Pancreas (tissue), 10 donors: ENCODE data around the gene GNG11. TPM values are rescaled to one million over a fixed set of nuclear protein-coding genes. Genes with fewer than 3 reads are reported as not detected.

Experiments
- ATAC-seq, 4 donors: fragments of 200-7000 bp; cut with Tn5 transposase; one replicate each; pipeline versions ENCODE4 v1.8.0 to v1.9.1; 2020; ENCODE audit warnings: mild to moderate bottlenecking in 4 of 4, moderate library complexity in 4 of 4
- DNase-seq, 6 donors: peaks; one replicate each; pipeline ENCODE4 v3.0.0-alpha.2; 2020
- FAIRE-seq: peaks from 2 replicates; lab custom pipeline; 2012; peaks lifted over from hg19 to GRCh38; lab: Jason Lieb, UNC
- H3K27ac ChIP-seq, 4 donors: fragments of 200-600 bp; sonication (generic); 1 replicate in 3 of 4; 2 replicates in 1 of 4; pipeline versions ENCODE4 v1.5.0 to v1.8.0; 2020
- H3K27me3 ChIP-seq, 4 donors: fragments of 200-600 bp; one replicate each; pipeline ENCODE4 v1.8.0; 2021
- H3K36me3 ChIP-seq, 3 donors: fragments of 200-600 bp; sonication (generic) in 1 of 3; one replicate each; pipeline versions ENCODE4 v1.5.0 to v1.8.0; 2020 to 2021
- H3K4me1 ChIP-seq, 3 donors: fragments of 200-600 bp; one replicate each; pipeline ENCODE4 v1.8.0; 2021
- H3K4me3 ChIP-seq, 4 donors: fragments of 200-600 bp; sonication (generic) in 2 of 4; one replicate each; pipeline versions ENCODE4 v1.5.0 to v1.8.0; 2020 to 2021
- H3K9me3 ChIP-seq, 4 donors: fragments of 200-600 bp; one replicate each; pipeline ENCODE4 v1.8.0; 2021
- CTCF ChIP-seq, 4 donors: fragments of 200-600 bp; sonication (generic) in 3 of 4; IDR thresholded peaks; one replicate each; pipeline versions ENCODE4 v1.5.0 to v1.8.0; 2021; ENCODE audit warnings: antibody characterized with exemption in 4 of 4
- WGBS, 2 donors: extraction: QIAGEN DNeasy Blood & Tissue Kit; methylation state at CpG; one replicate each; pipeline ENCODE4 v1.1.7; 2013; 5-methylcytosine and 5-hydroxymethylcytosine counted together
- intact Hi-C, 3 donors: fragments of 100-400 bp; cut with DNase I; formaldehyde crosslinking; loops; one replicate each; pipeline versions ENCODE4 v1.11.1 to v1.14.2; 2022
- polyA plus RNA-seq, 2 donors: library from polyadenylated mRNA; stranded (reverse); fragments of 200-250 nt; gene quantifications; one replicate each; pipeline ENCODE4 v1.2.3, GENCODE V29; 2013
- total RNA-seq, 6 donors: library from RNA; stranded (reverse); fragmentation: NEBNext Ultra II Directional in 4 of 6; extraction: Animal tissue kit (Norgen Biotek cat#: 25700) in 4 of 6; gene quantifications; one replicate each; pipeline versions ENCODE4 v1.2.1 to v1.2.4, GENCODE V29; 2021 to 2023
- donor health status: healthy with polysubstance abuse.
- donor health status: DM: no; HTN: no; CAD: no; lungs with moderate emphysema.
- donor health status: DM: no; HTN: no; CAD: no.
- donor health status: control.
- donor health status: control.
- donor health status: Bipolar disorder and iron deficiency.
- donor health status: DM: yes; HTN: yes; CAD: no.
- donor health status: DM: no; HTN: no; CAD: no.
- donor health status: DM: no; HTN: no; CAD: no.
- donor health status: DM: yes; HTN: yes; CAD: no.

GNG11 gene
- total and polyA plus RNA-seq, 8 donors = 1.6 to 12.1 (median 4.0) TPM

DNA sequence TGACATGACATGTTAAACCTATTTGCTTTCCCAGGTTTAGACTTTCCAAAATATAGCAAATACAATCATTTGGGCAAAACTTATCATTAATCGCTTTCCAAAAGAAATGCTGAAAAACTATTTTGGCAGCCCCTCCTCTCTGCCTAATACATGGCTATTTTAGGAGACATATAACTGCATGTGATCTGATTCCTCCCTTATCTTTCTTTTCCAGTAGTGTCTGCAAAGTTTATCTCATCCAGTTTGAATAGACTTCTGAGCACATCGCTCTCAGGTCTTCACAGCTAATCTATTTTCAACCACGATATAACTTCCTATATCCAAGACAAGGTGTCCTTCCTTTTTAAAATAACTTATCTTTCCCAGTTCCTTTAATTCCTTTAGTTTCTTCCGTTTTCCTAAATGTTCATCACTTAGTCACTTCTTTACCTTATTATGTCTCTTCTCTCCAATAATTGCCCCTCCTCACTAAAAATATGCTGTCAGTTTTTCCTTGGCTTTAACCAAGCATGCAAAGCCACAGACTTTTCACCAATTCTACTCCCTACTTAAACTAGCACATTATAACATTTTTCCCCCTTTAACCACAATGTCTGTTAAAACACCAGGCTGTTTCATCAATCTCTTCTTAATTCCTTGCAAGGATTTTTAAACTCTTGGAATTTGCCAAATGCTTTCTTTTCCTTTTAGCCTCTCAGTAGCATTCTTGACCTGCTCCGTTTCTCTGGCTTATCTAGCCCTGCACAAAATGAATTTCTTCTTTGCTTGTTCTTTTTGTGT lies 24.4 kb downstream of the GNG11 start:
- DNase-seq = no peak
- Histone ChIP-seq H3K9me3 (no peaks in the 10 kb centered on the region), H3K27ac (no peak overlapping the region), H3K36me3 (no peaks in the 10 kb centered on the region), H3K4me1 (no peaks in the 10 kb centered on the region), H3K27me3 (no peaks in the 10 kb centered on the region), H3K4me3 (no peak overlapping the region)
- no peak for TF ChIP-seq CTCF (IDR thresholded peaks at IDR 0.05)
- no peak for ATAC-seq
- intact Hi-C loops = no loop called here
- FAIRE-seq = no peak
- 66 to 73% methylated on average over 5 of the region's 5 CpGs for WGBS, 2 donors

- intact Hi-C loops = no loop called here
- Histone ChIP-seq H3K27ac (no peak overlapping the region), H3K36me3 (no peaks in the 10 kb centered on the region), H3K27me3 (no peaks in the 10 kb centered on the region), H3K9me3 (no peaks in the 10 kb centered on the region), H3K4me1 (no peaks in the 10 kb centered on the region), H3K4me3 (no peak overlapping the region)
- 30 to 31% methylated on average over 1 of the region's 1 CpG for WGBS, 2 donors
- no peak for TF ChIP-seq CTCF (IDR thresholded peaks at IDR 0.05)
- ATAC-seq (no peak), DNase-seq (no peak), FAIRE-seq (no peak)
Observed at GRCh38 chr7:93948106-93948505, 26.6 kb downstream of the GNG11 start.

DNA sequence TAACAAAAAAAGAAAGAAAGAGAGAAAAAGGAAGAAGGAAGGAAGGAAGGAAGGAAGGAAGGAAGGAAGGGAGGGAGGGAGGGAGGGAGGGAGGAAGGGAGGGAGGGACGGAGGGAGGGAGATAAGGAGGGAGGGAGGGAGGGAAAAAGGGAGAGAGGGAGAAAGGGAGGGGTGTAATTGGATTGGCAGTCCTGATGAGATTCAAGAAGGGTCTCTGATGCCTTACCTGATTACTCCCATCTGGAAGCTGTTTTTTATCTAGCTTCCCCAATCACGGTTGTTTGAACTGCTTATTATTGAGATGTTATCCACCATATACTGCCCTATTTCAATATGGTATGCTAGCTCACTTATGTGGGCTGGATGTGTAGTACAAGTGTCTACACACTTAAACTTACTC lies 27.3 kb downstream of the GNG11 start:
- Histone ChIP-seq H3K36me3 (no peaks in the 10 kb centered on the region), H3K27ac (no peak overlapping the region), H3K4me3 (no peak overlapping the region), H3K4me1 (no peaks in the 10 kb centered on the region), H3K9me3 (no peaks in the 10 kb centered on the region), H3K27me3 (no peaks in the 10 kb centered on the region)
- no peak for TF ChIP-seq CTCF (IDR thresholded peaks at IDR 0.05)
- intact Hi-C loops = no loop called here
- FAIRE-seq (no peak), ATAC-seq (no peak), DNase-seq (no peak)
- 58 to 59% methylated on average over 1 to 2 of the region's 2 CpGs for WGBS, 2 donors

- DNase-seq (no peak), FAIRE-seq (no peak), ATAC-seq (peak in 1 of 4 donors; percentile 33)
- no peaks in the 10 kb centered on the region for H3K36me3 ChIP-seq
- no peak overlapping the region for H3K4me3 ChIP-seq
- intact Hi-C loops = no loop called here
- H3K27me3 ChIP-seq = no peaks in the 10 kb centered on the region
- H3K9me3 ChIP-seq = no peaks in the 10 kb centered on the region
- no peaks in the 10 kb centered on the region for H3K4me1 ChIP-seq
- H3K27ac ChIP-seq = no peak overlapping the region
- no peak for TF ChIP-seq CTCF (IDR thresholded peaks at IDR 0.05)
- 54 to 67% methylated on average over 1 of the region's 1 CpG for WGBS, 2 donors
Observed at GRCh38 chr7:93949423-93949822, 27.9 kb downstream of the GNG11 start.

DNA sequence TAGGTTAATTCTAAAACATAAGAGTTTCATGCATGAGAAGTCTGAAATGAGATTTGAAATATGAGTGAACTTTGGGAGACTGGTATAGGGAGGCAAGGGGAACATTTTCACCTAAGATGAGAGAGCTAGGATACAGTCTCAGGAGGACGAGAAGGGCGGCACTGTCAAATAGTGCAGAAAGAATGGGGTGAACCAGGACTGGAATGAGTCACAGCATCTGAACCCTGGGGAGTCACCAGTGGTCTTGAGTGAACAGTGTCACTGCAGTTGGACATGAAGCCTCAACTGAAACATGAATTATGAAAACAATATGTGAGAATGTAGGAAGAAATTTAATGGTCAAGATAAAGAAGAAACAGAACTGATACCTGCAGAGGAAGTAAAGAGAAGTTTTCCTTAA lies 33.8 kb downstream of the GNG11 start:
- Histone ChIP-seq H3K36me3 (no peaks in the 10 kb centered on the region), H3K27me3 (no peaks in the 10 kb centered on the region), H3K27ac (no peak overlapping the region), H3K9me3 (no peaks in the 10 kb centered on the region), H3K4me3 (no peak overlapping the region), H3K4me1 (no peaks in the 10 kb centered on the region)
- no peak for ATAC-seq
- intact Hi-C loops = no loop called here
- 79 to 83% methylated on average over 2 of the region's 2 CpGs for WGBS, 2 donors
- no peak for DNase-seq
- no peak for TF ChIP-seq CTCF (IDR thresholded peaks at IDR 0.05)
- no peak for FAIRE-seq
